IMR-90 (cell line): Measurements from ENCODE around the gene IL18. TPM values are rescaled to one million over a fixed set of nuclear protein-coding genes. Genes with fewer than 3 reads are reported as not detected.

Source experiments
- ATAC-seq: fragments of 200-7000 bp; cut with Tn5 transposase; 2 replicates; pipeline ENCODE4 v1.9.1; 2020; ENCODE audit warnings: low read depth, mild to moderate bottlenecking, moderate library complexity
- BruUV-seq: library from RNA; stranded (reverse); fragments of 400-500 nt; replicated peaks from 2 replicates; lab custom pipeline; 2021; lab: Mats Ljungman, UMichigan
- CTCF ChIA-PET: fragments of 300-600 bp; formaldehyde crosslinking; extraction: SDS; loops from one replicate; lab custom pipeline; 2021; ENCODE audit warnings: antibody characterized with exemption; lab: Yijun Ruan, JAX
- POLR2A ChIA-PET: fragments of 300-600 bp; sonication (Branson Sonifier 250); formaldehyde crosslinking; loops from one replicate; lab custom pipeline; 2022; ENCODE audit warnings: antibody characterized with exemption; ENCODE audit not compliant: unreplicated experiment; lab: Charles Lee
- DNase-seq: peaks from one replicate; pipeline ENCODE4 v3.0.0; 2013
- H2AFZ ChIP-seq: replicated peaks from 2 replicates; pipeline ENCODE3; 2013; ENCODE audit warnings: low read length, mild to moderate bottlenecking; ENCODE audit not compliant: poor library complexity
- H2AK5ac ChIP-seq: 2 replicates; pipeline ENCODE4 v1.6.1; 2013; ENCODE audit warnings: low read depth, low read length, inconsistent platforms
- H2AK9ac ChIP-seq: replicated peaks from 2 replicates; pipeline ENCODE3; 2013; ENCODE audit warnings: mild to moderate bottlenecking, low read depth, low read length, moderate library complexity; ENCODE audit not compliant: poor library complexity
- H2BK120ac ChIP-seq: 2 replicates; pipeline ENCODE4 v1.6.1; 2013; ENCODE audit warnings: low read depth, low read length, inconsistent platforms
- H2BK15ac ChIP-seq: 3 replicates; pipeline ENCODE4 v1.6.1; 2013; ENCODE audit warnings: low read depth, low read length, inconsistent platforms
- H2BK20ac ChIP-seq: 2 replicates; pipeline ENCODE4 v1.6.1; 2013; ENCODE audit warnings: low read depth, mild to moderate bottlenecking, inconsistent platforms, low read length, moderate library complexity
- H2BK5ac ChIP-seq: 2 replicates; pipeline ENCODE4 v1.6.1; 2013; ENCODE audit warnings: mild to moderate bottlenecking, low read depth, low read length, inconsistent platforms; ENCODE audit not compliant: poor library complexity, severe bottlenecking
- H3K14ac ChIP-seq: replicated peaks from 2 replicates; pipeline ENCODE4 v1.6.1; 2013; ENCODE audit warnings: low read depth, low read length, inconsistent platforms
- H3K18ac ChIP-seq: 2 replicates; pipeline ENCODE4 v1.6.1; 2013; ENCODE audit warnings: low read depth, low read length, control low read depth
- H3K23ac ChIP-seq: 2 replicates; pipeline ENCODE4 v1.6.1; 2013; ENCODE audit warnings: low read depth, low read length, inconsistent platforms
- H3K27ac ChIP-seq: 2 replicates; pipeline ENCODE4 v1.5.1; 2013; ENCODE audit warnings: mild to moderate bottlenecking, control low read depth, low read length; ENCODE audit not compliant: insufficient read depth
- H3K27me3 ChIP-seq: 2 replicates; pipeline ENCODE4 v1.6.1; 2013; ENCODE audit warnings: low read length; ENCODE audit not compliant: control insufficient read depth, insufficient read depth
- H3K36me3 ChIP-seq: 2 replicates; pipeline ENCODE4 v1.6.1; 2013; ENCODE audit warnings: low read length, mixed read lengths; ENCODE audit not compliant: control insufficient read depth, insufficient read depth
- H3K4ac ChIP-seq: 2 replicates; pipeline ENCODE4 v1.6.1; 2013; ENCODE audit warnings: low read depth, low read length, inconsistent platforms
- H3K4me1 ChIP-seq: 2 replicates; pipeline ENCODE4 v1.6.1; 2013; ENCODE audit warnings: low read length, mixed read lengths; ENCODE audit not compliant: control insufficient read depth, insufficient read depth
- H3K4me2 ChIP-seq: 2 replicates; pipeline ENCODE4 v1.6.1; 2013; ENCODE audit warnings: low read depth, mild to moderate bottlenecking, control low read depth, low read length, moderate library complexity
- H3K4me3 ChIP-seq: 2 replicates; pipeline ENCODE4 v1.5.1; 2013; ENCODE audit warnings: low read depth, mild to moderate bottlenecking, control low read depth, low read length, moderate library complexity; ENCODE audit not compliant: insufficient read depth
- H3K56ac ChIP-seq: 2 replicates; pipeline ENCODE4 v1.6.1; 2013; ENCODE audit warnings: low read length, inconsistent platforms; ENCODE audit not compliant: insufficient read depth; ENCODE audit errors: extremely low read depth
- H3K79me1 ChIP-seq, 2 experiments: 2 replicates each; pipeline ENCODE4 v1.6.1; 2013; ENCODE audit warnings: low read length in 2 of 2, inconsistent platforms in 1 of 2, low read depth in 1 of 2
- H3K9ac ChIP-seq: 2 replicates; pipeline ENCODE4 v1.6.1; 2013; ENCODE audit warnings: low read depth, low read length, control low read depth
- H3K9me1 ChIP-seq: 2 replicates; pipeline ENCODE4 v1.6.1; 2013; ENCODE audit warnings: low read length, inconsistent platforms; ENCODE audit not compliant: insufficient read depth
- H3K9me3 ChIP-seq: 2 replicates; pipeline ENCODE4 v1.6.1; 2013; ENCODE audit warnings: low read length; ENCODE audit not compliant: control insufficient read depth, insufficient read depth
- H4K20me1 ChIP-seq: 2 replicates; pipeline ENCODE4 v1.6.1; 2013; ENCODE audit warnings: low read length, inconsistent platforms; ENCODE audit not compliant: insufficient read depth
- H4K5ac ChIP-seq: 2 replicates; pipeline ENCODE4 v1.6.1; 2013; ENCODE audit warnings: mild to moderate bottlenecking, low read depth, low read length, control low read depth
- H4K8ac ChIP-seq, 2 experiments: 2 replicates each; pipeline ENCODE4 v1.6.1; 2013; ENCODE audit warnings: low read depth in 2 of 2, low read length in 2 of 2, control low read depth in 1 of 2, inconsistent platforms in 1 of 2
- H4K91ac ChIP-seq: 2 replicates; pipeline ENCODE4 v1.6.1; 2013; ENCODE audit warnings: low read depth, low read length, inconsistent platforms; ENCODE audit not compliant: insufficient read depth
- BHLHE40 ChIP-seq: fragments of 150-350 bp; IDR thresholded peaks from 2 replicates; pipeline ENCODE4 v1.6.1; 2016; ENCODE audit warnings: mild to moderate bottlenecking, low read depth, low read length
- CEBPB ChIP-seq: IDR thresholded peaks from 2 replicates; pipeline ENCODE4 v1.6.1; 2012; ENCODE audit warnings: low read depth, low read length, improper control_type of control experiment
- CHD1 ChIP-seq: IDR thresholded peaks from 2 replicates; pipeline ENCODE4 v1.6.1; 2012; ENCODE audit warnings: low read depth, low read length, improper control_type of control experiment
- FOS ChIP-seq: fragments of 150-350 bp; IDR thresholded peaks from 2 replicates; pipeline ENCODE4 v1.6.1; 2016; ENCODE audit warnings: low read depth, low read length
- MAFK ChIP-seq: IDR thresholded peaks from 2 replicates; pipeline ENCODE4 v1.6.1; 2012; ENCODE audit warnings: low read depth, low read length, improper control_type of control experiment
- MAZ ChIP-seq: IDR thresholded peaks from 2 replicates; pipeline ENCODE4 v1.6.1; 2012; ENCODE audit warnings: low read depth, mild to moderate bottlenecking, low read length, improper control_type of control experiment, moderate library complexity, borderline replicate concordance
- MXI1 ChIP-seq: IDR thresholded peaks from 2 replicates; pipeline ENCODE4 v1.6.1; 2012; ENCODE audit warnings: low read depth, mild to moderate bottlenecking, low read length, moderate library complexity, borderline replicate concordance
- NFE2L2 ChIP-seq: fragments of 150-350 bp; IDR thresholded peaks from 2 replicates; pipeline ENCODE4 v1.6.1; 2016; ENCODE audit warnings: low read depth, mild to moderate bottlenecking, low read length
- POLR2A ChIP-seq: IDR thresholded peaks from 2 replicates; pipeline ENCODE4 v1.6.1; 2012; ENCODE audit warnings: mild to moderate bottlenecking, low read depth, low read length
- RAD21 ChIP-seq: IDR thresholded peaks from 2 replicates; pipeline ENCODE4 v1.6.1; 2012; ENCODE audit warnings: low read length, improper control_type of control experiment
- RCOR1 ChIP-seq: IDR thresholded peaks from 2 replicates; pipeline ENCODE4 v1.6.1; 2012; ENCODE audit warnings: mild to moderate bottlenecking, low read length, improper control_type of control experiment; ENCODE audit not compliant: insufficient replicate concordance
- RFX5 ChIP-seq: IDR thresholded peaks from 2 replicates; pipeline ENCODE4 v1.8.0; 2012; ENCODE audit warnings: low read depth, mild to moderate bottlenecking, low read length, moderate library complexity
- SMC3 ChIP-seq: fragments of 150-350 bp; IDR thresholded peaks from 2 replicates; pipeline ENCODE4 v1.6.1; 2016; ENCODE audit warnings: low read depth, mild to moderate bottlenecking, antibody characterized with exemption, low read length, moderate library complexity
- WGBS, 2 experiments: methylation state at CpG; one replicate each; pipeline versions ENCODE4 v1.1.5 to v1.1.7; 2013; ENCODE audit warnings: missing lambda C conversion rate in 2 of 2; ENCODE audit not compliant: insufficient read length in 1 of 2; ENCODE audit errors: extremely low coverage in 2 of 2; 5-methylcytosine and 5-hydroxymethylcytosine counted together
- dilution Hi-C: fragments of 300-500 bp; cut with HindIII; formaldehyde crosslinking; loops from one replicate; pipeline ENCODE4 v1.14.3; 2018; ENCODE audit warnings: low sequenced_read_pairs; ENCODE audit not compliant: unreplicated experiment
- in situ Hi-C: fragments of 300-500 bp; cut with MboI; formaldehyde crosslinking; loops from 3 replicates; pipeline ENCODE4 v1.14.3; 2019; ENCODE audit warnings: low sequenced_read_pairs, inconsistent platforms, mixed read lengths
- intact Hi-C: fragments of 100-400 bp; cut with micrococcal nuclease; formaldehyde crosslinking; loops from 2 replicates; pipeline ENCODE4 v1.10.0; 2022
- polyA plus RNA-seq, 3 experiments: library from polyadenylated mRNA; depleted of rRNA; stranded (reverse); fragments of >200 nt; gene quantifications; 2 replicates each; pipeline ENCODE4 v1.2.3, GENCODE V29; 2012; ENCODE audit warnings: low replicate concordance in 1 of 3
- total RNA-seq: library from RNA; depleted of rRNA; stranded (reverse); fragments of >200 nt; gene quantifications from 2 replicates; pipeline ENCODE4 v1.2.3, GENCODE V29; 2012
- TF ChIP-seq, protein P1 (sequence below): fragments of 150-350 bp; IDR thresholded peaks from 2 replicates; pipeline ENCODE4 v1.6.1; 2016; ENCODE audit warnings: low read depth, mild to moderate bottlenecking, low read length, moderate library complexity, borderline replicate concordance
- TF ChIP-seq, protein P2 (sequence below): conservative IDR thresholded peaks from 2 replicates; pipeline ENCODE4 v1.5.1; 2012; ENCODE audit warnings: mild to moderate bottlenecking, low read depth, low read length, improper control_type of control experiment
- TF ChIP-seq, protein P3 (sequence below): fragments of 150-350 bp; IDR thresholded peaks from 2 replicates; pipeline ENCODE4 v1.6.1; 2017; ENCODE audit warnings: mild to moderate bottlenecking, antibody characterized with exemption, low read length, low read depth

IL18 gene
- total and polyA plus RNA-seq, 2 of the 4 experiments (the other 2 are of a cell fraction), result 0.54 to 0.96 TPM

DNA sequence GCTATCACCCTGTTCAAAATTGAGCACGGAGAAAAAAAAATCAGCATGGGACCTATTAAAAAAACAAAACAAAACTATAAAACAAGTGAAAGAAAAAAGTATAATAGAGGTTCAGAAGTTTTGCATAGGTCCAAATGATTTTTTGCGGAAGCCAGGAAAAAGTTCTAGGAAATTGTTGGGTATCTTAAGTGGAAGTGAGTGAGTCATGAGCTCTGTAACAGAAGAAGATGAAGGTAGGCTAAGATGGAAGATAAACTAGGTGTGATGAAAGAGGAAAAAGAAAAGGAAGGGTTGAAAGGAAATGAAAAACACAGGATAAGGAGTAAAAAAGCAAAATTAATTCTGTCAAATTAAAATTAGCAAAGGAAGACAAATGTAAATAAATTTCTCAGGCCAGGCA, 49.4 kb downstream of the IL18 start:
- H3K23ac ChIP-seq, result no peak overlapping the region
- no peaks in the 10 kb centered on the region for H3K9me1 ChIP-seq
- H3K4me3 ChIP-seq, result no peak overlapping the region
- H4K91ac ChIP-seq, result no peak overlapping the region
- in situ Hi-C loops, result loop anchor here (10.0 to 25.0 kb wide), 2 partner anchors 160 to 1173 kb away; no protein-coding TSS in a partner anchor
- WGBS, 2 experiments, result 100% methylated on average over 1 of the region's 2 CpGs; no CpG with 5 or more reads in 1 of the 2 experiments
- ChIA-PET CTCF (interaction anchor here (0.9 to 3.0 kb wide), 12 partner anchors 11 to 168 kb away, joined by 3 to 26 read pairs (median 6); partner anchors contain the start of gene BCO2), POLR2A (interaction anchor here (0.7 kb wide), 1 partner anchor 1955 kb away, joined by 3 read pairs; no protein-coding TSS in a partner anchor)
- no peak overlapping the region for H3K4ac ChIP-seq
- no peaks in the 10 kb centered on the region for H4K20me1 ChIP-seq
- no peak overlapping the region for H3K18ac ChIP-seq
- ATAC-seq (no peak), DNase-seq (no peak)
- no peak overlapping the region for H2BK120ac ChIP-seq
- no peak overlapping the region for H3K27ac ChIP-seq
- no peak overlapping the region for H3K14ac ChIP-seq
- TF ChIP-seq, protein P1, sequence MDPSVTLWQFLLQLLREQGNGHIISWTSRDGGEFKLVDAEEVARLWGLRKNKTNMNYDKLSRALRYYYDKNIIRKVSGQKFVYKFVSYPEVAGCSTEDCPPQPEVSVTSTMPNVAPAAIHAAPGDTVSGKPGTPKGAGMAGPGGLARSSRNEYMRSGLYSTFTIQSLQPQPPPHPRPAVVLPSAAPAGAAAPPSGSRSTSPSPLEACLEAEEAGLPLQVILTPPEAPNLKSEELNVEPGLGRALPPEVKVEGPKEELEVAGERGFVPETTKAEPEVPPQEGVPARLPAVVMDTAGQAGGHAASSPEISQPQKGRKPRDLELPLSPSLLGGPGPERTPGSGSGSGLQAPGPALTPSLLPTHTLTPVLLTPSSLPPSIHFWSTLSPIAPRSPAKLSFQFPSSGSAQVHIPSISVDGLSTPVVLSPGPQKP, result no peak
- no peak for TF ChIP-seq SMC3
- no peak for TF ChIP-seq POLR2A
- no peak for TF ChIP-seq BHLHE40
- TF ChIP-seq MAZ, result no peak
- no peak for TF ChIP-seq CHD1
- TF ChIP-seq, protein P2, sequence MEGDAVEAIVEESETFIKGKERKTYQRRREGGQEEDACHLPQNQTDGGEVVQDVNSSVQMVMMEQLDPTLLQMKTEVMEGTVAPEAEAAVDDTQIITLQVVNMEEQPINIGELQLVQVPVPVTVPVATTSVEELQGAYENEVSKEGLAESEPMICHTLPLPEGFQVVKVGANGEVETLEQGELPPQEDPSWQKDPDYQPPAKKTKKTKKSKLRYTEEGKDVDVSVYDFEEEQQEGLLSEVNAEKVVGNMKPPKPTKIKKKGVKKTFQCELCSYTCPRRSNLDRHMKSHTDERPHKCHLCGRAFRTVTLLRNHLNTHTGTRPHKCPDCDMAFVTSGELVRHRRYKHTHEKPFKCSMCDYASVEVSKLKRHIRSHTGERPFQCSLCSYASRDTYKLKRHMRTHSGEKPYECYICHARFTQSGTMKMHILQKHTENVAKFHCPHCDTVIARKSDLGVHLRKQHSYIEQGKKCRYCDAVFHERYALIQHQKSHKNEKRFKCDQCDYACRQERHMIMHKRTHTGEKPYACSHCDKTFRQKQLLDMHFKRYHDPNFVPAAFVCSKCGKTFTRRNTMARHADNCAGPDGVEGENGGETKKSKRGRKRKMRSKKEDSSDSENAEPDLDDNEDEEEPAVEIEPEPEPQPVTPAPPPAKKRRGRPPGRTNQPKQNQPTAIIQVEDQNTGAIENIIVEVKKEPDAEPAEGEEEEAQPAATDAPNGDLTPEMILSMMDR, result no peak
- TF ChIP-seq NFE2L2, result no peak
- no peak for TF ChIP-seq FOS
- no peak for TF ChIP-seq RCOR1
- TF ChIP-seq MXI1, result no peak
- TF ChIP-seq RAD21, result no peak
- TF ChIP-seq RFX5, result no peak
- TF ChIP-seq MAFK, result no peak
- TF ChIP-seq, protein P3, sequence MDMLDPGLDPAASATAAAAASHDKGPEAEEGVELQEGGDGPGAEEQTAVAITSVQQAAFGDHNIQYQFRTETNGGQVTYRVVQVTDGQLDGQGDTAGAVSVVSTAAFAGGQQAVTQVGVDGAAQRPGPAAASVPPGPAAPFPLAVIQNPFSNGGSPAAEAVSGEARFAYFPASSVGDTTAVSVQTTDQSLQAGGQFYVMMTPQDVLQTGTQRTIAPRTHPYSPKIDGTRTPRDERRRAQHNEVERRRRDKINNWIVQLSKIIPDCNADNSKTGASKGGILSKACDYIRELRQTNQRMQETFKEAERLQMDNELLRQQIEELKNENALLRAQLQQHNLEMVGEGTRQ, result no peak
- no peak for TF ChIP-seq CEBPB
- no peak overlapping the region for H2AK9ac ChIP-seq
- H4K5ac ChIP-seq, result no peak overlapping the region
- H4K8ac ChIP-seq, result no peak overlapping the region
- no peaks in the 10 kb centered on the region for H3K27me3 ChIP-seq
- H3K36me3 ChIP-seq, result no peaks in the 10 kb centered on the region
- dilution Hi-C loops, result no loop called here
- peaks cover under 1% of the 10 kb centered on the region; the same call in 1 of the 2 replicates for H3K4me1 ChIP-seq
- no peak overlapping the region for H2BK15ac ChIP-seq
- H2BK20ac ChIP-seq, result no peak overlapping the region
- H3K79me1 ChIP-seq, result no peaks in the 10 kb centered on the region
- H3K4me2 ChIP-seq, result no peak overlapping the region
- no peaks in the 10 kb centered on the region for H3K9me3 ChIP-seq
- H2AFZ ChIP-seq, result no peak overlapping the region
- no peak overlapping the region for H2BK5ac ChIP-seq
- intact Hi-C loops, result loop anchor here (10.0 kb wide), 1 partner anchor 1170 kb away; no protein-coding TSS in a partner anchor
- no peak overlapping the region for H2AK5ac ChIP-seq
- no peak overlapping the region for H3K56ac ChIP-seq
- BruUV-seq, result no TSS peak
- H3K9ac ChIP-seq, result no peak overlapping the region
